Stimulated activated CD8-positive, alpha-beta memory T cell treated with anti-CD3 and anti-CD28 coated beads, Interleukin-4, amount 100 ng/mL, for 48 hours (primary cell): ENCODE measurements around the gene ARHGEF4.
"Not testable (repeated sequence)": the region's sequence is repeated elsewhere in the genome, so short reads cannot be mapped to it uniquely, and the experiment has no call there.

ENCODE experiments used
- DNase-seq: peaks from one replicate; pipeline ENCODE4 v3.0.0-alpha.2; 2020

The ARHGEF4 gene

GRCh38 chr2:130887643-130888042, 50.9 kb downstream of the ARHGEF4 start:
- DNase-seq = no peak

- DNase-seq = no peak
Observed at GRCh38 chr2:130890941-130891669, 54.4 kb downstream of the ARHGEF4 start.

GRCh38 chr2:130891966-130892365, 55.3 kb downstream of the ARHGEF4 start:
- no peak for DNase-seq

- no peak for DNase-seq
Observed at GRCh38 chr2:130892793-130893785, 56.4 kb downstream of the ARHGEF4 start.

GRCh38 chr2:130894326-130894942, 57.7 kb downstream of the ARHGEF4 start:
- DNase-seq = no peak

- no peak for DNase-seq
Observed at GRCh38 chr2:130896813-130897212, 60.1 kb downstream of the ARHGEF4 start.

GRCh38 chr2:130898553-130898952, 61.8 kb downstream of the ARHGEF4 start:
- no peak for DNase-seq

GRCh38 chr2:130899306-130899705, 62.6 kb downstream of the ARHGEF4 start:
- DNase-seq = no peak

GRCh38 chr2:130901061-130901460, 64.3 kb downstream of the ARHGEF4 start:
- no peak for DNase-seq

GRCh38 chr2:130901626-130902025, 64.9 kb downstream of the ARHGEF4 start:
- DNase-seq = not testable (repeated sequence)

- DNase-seq = no peak
Observed at GRCh38 chr2:130908832-130909231, 72.1 kb downstream of the ARHGEF4 start.

- no peak for DNase-seq
Observed at GRCh38 chr2:130910931-130911330, 74.2 kb downstream of the ARHGEF4 start.

- DNase-seq = no peak
Observed at GRCh38 chr2:130911482-130911881, 74.8 kb downstream of the ARHGEF4 start.

GRCh38 chr2:130911996-130912395, 75.3 kb downstream of the ARHGEF4 start:
- no peak for DNase-seq

GRCh38 chr2:130912471-130912870, 75.8 kb downstream of the ARHGEF4 start:
- no peak for DNase-seq

GRCh38 chr2:130913891-130914290, 77.2 kb downstream of the ARHGEF4 start:
- no peak for DNase-seq

- no peak for DNase-seq
Observed at GRCh38 chr2:130915149-130915548, 78.4 kb downstream of the ARHGEF4 start.

GRCh38 chr2:130915595-130916437, 79.1 kb downstream of the ARHGEF4 start:
- no peak for DNase-seq

GRCh38 chr2:130916438-130916705, 79.7 kb downstream of the ARHGEF4 start:
- no peak for DNase-seq

GRCh38 chr2:130917006-130917688, 80.4 kb downstream of the ARHGEF4 start:
- no peak for DNase-seq

- no peak for DNase-seq
Observed at GRCh38 chr2:130918393-130918792, 81.7 kb downstream of the ARHGEF4 start.
